ENCODE results near the gene KDR.

The KDR gene

GRCh38 chr4:55110131-55110530, 15.3 kb downstream of the KDR start:
- 83% methylated on average over 6 of the region's 8 CpGs for WGBS
- Histone ChIP-seq H2BK5ac (ENCODE audit: low read depth, low read length, poor library complexity, severe bottlenecking) (no peak overlapping the region), H3K9me3 (ENCODE audit: control insufficient read depth, low read length) (no peaks in the 10 kb centered on the region), H3K4me2 (ENCODE audit: low read length, poor library complexity, severe bottlenecking) (no peak overlapping the region), H3K27ac (ENCODE audit: low read length, poor library complexity, severe bottlenecking) (no peak overlapping the region), H3K4me3 (ENCODE audit: insufficient read depth in 1 of 2, low read depth in 1 of 2, low read length in 2 of 2) (no peak overlapping the region), H3K18ac (ENCODE audit: low read depth in 1 of 2, low read length in 2 of 2) (no peak overlapping the region), H3K4me1 (ENCODE audit: control insufficient read depth, insufficient read depth, low read depth, low read length) (no peaks in the 10 kb centered on the region), H2BK120ac (ENCODE audit: low read depth, low read length) (no peak overlapping the region), H4K91ac (ENCODE audit: low read length) (no peak overlapping the region), H3K9ac (ENCODE audit: low read length) (no peak overlapping the region), H3K23ac (ENCODE audit: low read length in 2 of 2) (no peak overlapping the region), H2BK12ac (ENCODE audit: low read length in 2 of 2) (no peak overlapping the region), H4K8ac (ENCODE audit: low read length) (no peak overlapping the region), H3K79me1 (replicated peaks; ENCODE audit: low read length, poor library complexity, severe bottlenecking) (no peaks in the 10 kb centered on the region), H3K4ac (ENCODE audit: low read depth in 1 of 2, low read length in 2 of 2) (no peak overlapping the region), H2AFZ (ENCODE audit: low read depth, low read length) (no peak overlapping the region), H3K14ac (ENCODE audit: low read length in 2 of 2) (no peak overlapping the region), H2BK15ac (ENCODE audit: low read depth, poor library complexity, severe bottlenecking) (no peak overlapping the region), H3K36me3 (ENCODE audit: control insufficient read depth in 1 of 2, insufficient read depth in 2 of 2, low read depth in 1 of 2, low read length in 2 of 2) (no peaks in the 10 kb centered on the region), H2AK5ac (ENCODE audit: low read length, severe bottlenecking) (no peak overlapping the region), H3K27me3 (ENCODE audit: control insufficient read depth in 1 of 2, insufficient read depth in 1 of 2, low read length in 2 of 2) (no peaks in the 10 kb centered on the region)
- DNase-seq, result no peak

- H3K4me2 ChIP-seq (ENCODE audit: low read length, poor library complexity, severe bottlenecking), result no peak overlapping the region
These were observed 18.3 kb downstream of the KDR start for GRCh38 chr4:55107054-55107453.

GRCh38 chr4:55103224-55103623, 22.2 kb downstream of the KDR start:
- H3K4me1 ChIP-seq (ENCODE audit: control insufficient read depth, insufficient read depth, low read depth, low read length), result no peaks in the 10 kb centered on the region
- no peak overlapping the region for H3K14ac ChIP-seq (ENCODE audit: low read length in 2 of 2)
- peak overlapping the region; percentile 31 for H2AFZ ChIP-seq (ENCODE audit: low read depth, low read length)
- 90% methylated on average over 1 of the region's 3 CpGs for WGBS
- H3K9me3 ChIP-seq (ENCODE audit: control insufficient read depth, low read length), result no peaks in the 10 kb centered on the region
- H3K27me3 ChIP-seq (ENCODE audit: control insufficient read depth in 1 of 2, insufficient read depth in 1 of 2, low read length in 2 of 2), result no peaks in the 10 kb centered on the region
- no peak overlapping the region for H3K4me2 ChIP-seq (ENCODE audit: low read length, poor library complexity, severe bottlenecking)
- no peaks in the 10 kb centered on the region for H3K36me3 ChIP-seq (ENCODE audit: control insufficient read depth in 1 of 2, insufficient read depth in 2 of 2, low read depth in 1 of 2, low read length in 2 of 2)
- H2BK120ac ChIP-seq (ENCODE audit: low read depth, low read length), result no peak overlapping the region
- H2BK5ac ChIP-seq (ENCODE audit: low read depth, low read length, poor library complexity, severe bottlenecking), result no peak overlapping the region
- H3K4ac ChIP-seq (ENCODE audit: low read depth in 1 of 2, low read length in 2 of 2), result no peak overlapping the region
- H3K23ac ChIP-seq (ENCODE audit: low read length in 2 of 2), result no peak overlapping the region
- no peak overlapping the region for H4K8ac ChIP-seq (ENCODE audit: low read length)
- H4K91ac ChIP-seq (ENCODE audit: low read length), result no peak overlapping the region
- H3K4me3 ChIP-seq (ENCODE audit: insufficient read depth in 1 of 2, low read depth in 1 of 2, low read length in 2 of 2), result no peak overlapping the region
- no peak overlapping the region for H3K9ac ChIP-seq (ENCODE audit: low read length)
- no peaks in the 10 kb centered on the region for H3K79me1 ChIP-seq (replicated peaks; ENCODE audit: low read length, poor library complexity, severe bottlenecking)
- DNase-seq, result no peak
- no peak overlapping the region for H3K27ac ChIP-seq (ENCODE audit: low read length, poor library complexity, severe bottlenecking)
- H2AK5ac ChIP-seq (ENCODE audit: low read length, severe bottlenecking), result no peak overlapping the region
- H2BK15ac ChIP-seq (ENCODE audit: low read depth, poor library complexity, severe bottlenecking), result no peak overlapping the region
- H2BK12ac ChIP-seq (ENCODE audit: low read length in 2 of 2), result no peak overlapping the region
- H3K18ac ChIP-seq (ENCODE audit: low read depth in 1 of 2, low read length in 2 of 2), result no peak overlapping the region

More at GRCh38 chr4:55107054-55107453, 18.3 kb downstream of the KDR start:
- H3K9me3 ChIP-seq (ENCODE audit: control insufficient read depth, low read length), result no peaks in the 10 kb centered on the region
- no peaks in the 10 kb centered on the region for H3K4me1 ChIP-seq (ENCODE audit: control insufficient read depth, insufficient read depth, low read depth, low read length)
- H3K9ac ChIP-seq (ENCODE audit: low read length), result no peak overlapping the region
- no peaks in the 10 kb centered on the region for H3K27me3 ChIP-seq (ENCODE audit: control insufficient read depth in 1 of 2, insufficient read depth in 1 of 2, low read length in 2 of 2)
- no peak overlapping the region for H3K27ac ChIP-seq (ENCODE audit: low read length, poor library complexity, severe bottlenecking)
- no peak overlapping the region for H3K14ac ChIP-seq (ENCODE audit: low read length in 2 of 2)
- 92% methylated on average over 3 of the region's 3 CpGs for WGBS
- no peak for DNase-seq
- H3K79me1 ChIP-seq (replicated peaks; ENCODE audit: low read length, poor library complexity, severe bottlenecking), result no peaks in the 10 kb centered on the region
- H3K23ac ChIP-seq (ENCODE audit: low read length in 2 of 2), result no peak overlapping the region
- no peak overlapping the region for H2BK5ac ChIP-seq (ENCODE audit: low read depth, low read length, poor library complexity, severe bottlenecking)
- H3K4ac ChIP-seq (ENCODE audit: low read depth in 1 of 2, low read length in 2 of 2), result no peak overlapping the region
- no peak overlapping the region for H2BK12ac ChIP-seq (ENCODE audit: low read length in 2 of 2)
- no peak overlapping the region for H2AFZ ChIP-seq (ENCODE audit: low read depth, low read length)
- no peak overlapping the region for H2BK120ac ChIP-seq (ENCODE audit: low read depth, low read length)
- no peak overlapping the region for H2AK5ac ChIP-seq (ENCODE audit: low read length, severe bottlenecking)
- H4K91ac ChIP-seq (ENCODE audit: low read length), result no peak overlapping the region
- no peak overlapping the region for H4K8ac ChIP-seq (ENCODE audit: low read length)
- H3K18ac ChIP-seq (ENCODE audit: low read depth in 1 of 2, low read length in 2 of 2), result no peak overlapping the region
- H3K4me3 ChIP-seq (ENCODE audit: insufficient read depth in 1 of 2, low read depth in 1 of 2, low read length in 2 of 2), result no peak overlapping the region
- H2BK15ac ChIP-seq (ENCODE audit: low read depth, poor library complexity, severe bottlenecking), result no peak overlapping the region
- H3K36me3 ChIP-seq (ENCODE audit: control insufficient read depth in 1 of 2, insufficient read depth in 2 of 2, low read depth in 1 of 2, low read length in 2 of 2), result no peaks in the 10 kb centered on the region

DNA sequence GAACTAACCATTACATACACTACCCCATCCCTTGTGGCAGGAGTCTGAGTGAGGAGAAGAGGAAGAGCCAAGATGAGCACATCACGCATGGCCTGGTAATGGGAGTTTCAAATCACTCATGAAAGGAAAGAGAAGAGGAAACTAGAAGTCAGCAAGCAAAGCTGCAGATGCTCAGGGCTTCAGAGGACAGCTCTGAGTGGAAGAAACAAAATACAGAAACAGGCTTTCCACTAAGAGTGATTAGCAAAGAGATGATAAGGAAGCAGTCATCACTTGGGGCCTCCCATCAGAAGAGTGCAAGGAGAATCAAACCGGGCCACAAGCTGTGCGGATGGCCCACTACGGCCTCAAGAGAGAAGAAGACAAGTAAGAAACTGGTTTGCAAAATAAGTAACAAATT, 25.6 kb downstream of the KDR start:
- H3K14ac ChIP-seq (ENCODE audit: low read length in 2 of 2), result no peak overlapping the region
- no peak overlapping the region for H3K27ac ChIP-seq (ENCODE audit: low read length, poor library complexity, severe bottlenecking)
- H2AK5ac ChIP-seq (ENCODE audit: low read length, severe bottlenecking), result no peak overlapping the region
- H4K8ac ChIP-seq (ENCODE audit: low read length), result no peak overlapping the region
- H2BK15ac ChIP-seq (ENCODE audit: low read depth, poor library complexity, severe bottlenecking), result no peak overlapping the region
- no peak overlapping the region for H4K91ac ChIP-seq (ENCODE audit: low read length)
- no peak overlapping the region for H3K23ac ChIP-seq (ENCODE audit: low read length in 2 of 2)
- H3K4me1 ChIP-seq (ENCODE audit: control insufficient read depth, insufficient read depth, low read depth, low read length), result no peaks in the 10 kb centered on the region
- H2BK12ac ChIP-seq (ENCODE audit: low read length in 2 of 2), result no peak overlapping the region
- H3K4me2 ChIP-seq (ENCODE audit: low read length, poor library complexity, severe bottlenecking), result no peak overlapping the region
- H2BK120ac ChIP-seq (ENCODE audit: low read depth, low read length), result no peak overlapping the region
- no peak overlapping the region for H3K4me3 ChIP-seq (ENCODE audit: insufficient read depth in 1 of 2, low read depth in 1 of 2, low read length in 2 of 2)
- DNase-seq, result no peak
- H3K9me3 ChIP-seq (ENCODE audit: control insufficient read depth, low read length), result no peaks in the 10 kb centered on the region
- H3K4ac ChIP-seq (ENCODE audit: low read depth in 1 of 2, low read length in 2 of 2), result no peak overlapping the region
- WGBS, result 71% methylated on average over 4 of the region's 4 CpGs
- H2AFZ ChIP-seq (ENCODE audit: low read depth, low read length), result no peak overlapping the region
- no peaks in the 10 kb centered on the region for H3K79me1 ChIP-seq (replicated peaks; ENCODE audit: low read length, poor library complexity, severe bottlenecking)
- H2BK5ac ChIP-seq (ENCODE audit: low read depth, low read length, poor library complexity, severe bottlenecking), result no peak overlapping the region
- H3K27me3 ChIP-seq (ENCODE audit: control insufficient read depth in 1 of 2, insufficient read depth in 1 of 2, low read length in 2 of 2), result peaks cover 0 to 8% of the 10 kb centered on the region in 2 experiments
- H3K18ac ChIP-seq (ENCODE audit: low read depth in 1 of 2, low read length in 2 of 2), result no peak overlapping the region
- H3K36me3 ChIP-seq (ENCODE audit: control insufficient read depth in 1 of 2, insufficient read depth in 2 of 2, low read depth in 1 of 2, low read length in 2 of 2), result no peaks in the 10 kb centered on the region
- H3K9ac ChIP-seq (ENCODE audit: low read length), result no peak overlapping the region
